SK-N-SH treated with all-trans-retinoic acid at 6 μM for 48 hours (cell line): ENCODE results near the gene MMP12.

Experiments
- GLIS3 ChIP-seq: fragments of 250-450 bp; sonication (Bioruptor Pico); IDR thresholded peaks from 2 replicates; pipeline ENCODE4 v1.5.0; 2020; ENCODE audit warnings: mild to moderate bottlenecking, moderate library complexity
- ISL1 ChIP-seq: fragments of 250-450 bp; sonication (Bioruptor Pico); IDR thresholded peaks from 2 replicates; pipeline ENCODE4 v2.1.2; 2022; ENCODE audit warnings: mild to moderate bottlenecking, moderate library complexity
- ZNF565 ChIP-seq: fragments of 450-650 bp; formaldehyde crosslinking; conservative IDR thresholded peaks from 2 replicates; pipeline ENCODE4 v1.5.0; 2020; ENCODE audit warnings: low read depth, mild to moderate bottlenecking, moderate library complexity

DNA sequence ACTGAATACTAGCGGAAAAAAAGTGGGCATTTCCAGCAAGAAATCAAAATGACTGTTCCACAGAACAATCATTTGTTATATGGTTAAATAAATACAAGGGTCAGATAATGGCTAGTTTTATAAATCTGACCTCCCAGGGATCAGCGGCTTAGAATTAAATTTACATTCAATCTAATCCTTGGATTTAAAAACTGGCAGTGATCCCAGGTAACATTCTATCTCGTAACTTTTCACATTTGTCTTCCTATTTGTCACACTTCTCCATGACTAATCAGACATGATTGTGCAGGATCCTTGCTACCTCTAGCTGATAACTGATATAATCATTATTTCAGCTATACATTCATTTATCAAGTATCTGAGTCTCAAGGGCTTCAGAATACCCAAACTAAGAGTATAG lies 28.5 kb downstream of the MMP12 start:
- TF ChIP-seq ISL1 (CRISPR knock-in tag) (no peak), ZNF565 (CRISPR knock-in tag) (no peak), GLIS3 (CRISPR knock-in tag) (no peak)
